Hematopoietic multipotent progenitor cell treated with erythropoietin and hydrocortisone succinate and interleukin-3 and kit ligand, for 17 days (in vitro differentiated cells): ENCODE measurements around the gene TSFM.

ENCODE experiments used
- DNase-seq: peaks from one replicate; pipeline ENCODE4 v3.0.0-alpha.2; 2015; ENCODE audit warnings: low spot score

Gene TSFM

DNA sequence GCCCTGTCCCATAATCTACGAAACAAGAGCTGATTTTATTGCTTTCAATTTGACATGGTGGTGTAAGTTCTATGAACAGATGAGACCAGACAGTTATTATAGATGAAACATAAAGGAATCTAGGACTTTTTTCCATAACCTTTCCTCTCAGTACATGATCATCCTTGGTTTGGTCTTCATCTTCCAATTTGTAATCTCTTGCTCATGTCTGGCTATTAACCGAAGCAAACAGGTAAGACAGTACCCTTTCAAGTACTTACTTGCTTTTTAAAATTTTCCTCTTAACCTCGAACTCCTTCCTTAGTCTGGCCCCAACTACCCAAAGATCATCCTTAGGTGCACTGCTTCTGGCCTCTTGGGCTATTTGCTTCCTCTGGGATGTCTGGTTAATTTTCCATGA is 36.6 kb upstream of the TSFM start:
- DNase-seq, result peak; percentile 10

DNA sequence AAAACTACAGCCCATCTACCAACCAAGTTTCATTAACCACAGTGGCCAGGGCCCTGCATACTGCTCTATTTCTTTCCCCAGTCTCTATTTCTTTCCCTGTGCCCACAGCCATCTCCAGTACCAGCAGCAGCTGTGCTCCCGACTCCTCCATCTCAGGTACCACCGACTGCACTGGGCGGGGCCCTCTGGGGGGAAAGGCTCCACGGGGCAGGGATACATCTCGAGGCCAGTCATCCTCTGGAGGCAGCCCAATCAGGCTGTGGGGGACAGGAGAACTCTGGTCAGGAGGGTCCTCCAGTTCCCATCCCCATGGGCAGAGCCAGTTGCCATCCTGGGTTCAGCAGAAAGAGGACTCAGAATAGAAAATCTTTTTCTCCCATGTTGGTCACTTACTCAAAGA is 33.5 kb upstream of the TSFM start:
- DNase-seq, result no peak

GRCh38 chr12:57750561-57751431 is 31.8 kb upstream of the TSFM start:
- peak; percentile 17 for DNase-seq

GRCh38 chr12:57751432-57751787 is 31.2 kb upstream of the TSFM start:
- no peak for DNase-seq

DNA sequence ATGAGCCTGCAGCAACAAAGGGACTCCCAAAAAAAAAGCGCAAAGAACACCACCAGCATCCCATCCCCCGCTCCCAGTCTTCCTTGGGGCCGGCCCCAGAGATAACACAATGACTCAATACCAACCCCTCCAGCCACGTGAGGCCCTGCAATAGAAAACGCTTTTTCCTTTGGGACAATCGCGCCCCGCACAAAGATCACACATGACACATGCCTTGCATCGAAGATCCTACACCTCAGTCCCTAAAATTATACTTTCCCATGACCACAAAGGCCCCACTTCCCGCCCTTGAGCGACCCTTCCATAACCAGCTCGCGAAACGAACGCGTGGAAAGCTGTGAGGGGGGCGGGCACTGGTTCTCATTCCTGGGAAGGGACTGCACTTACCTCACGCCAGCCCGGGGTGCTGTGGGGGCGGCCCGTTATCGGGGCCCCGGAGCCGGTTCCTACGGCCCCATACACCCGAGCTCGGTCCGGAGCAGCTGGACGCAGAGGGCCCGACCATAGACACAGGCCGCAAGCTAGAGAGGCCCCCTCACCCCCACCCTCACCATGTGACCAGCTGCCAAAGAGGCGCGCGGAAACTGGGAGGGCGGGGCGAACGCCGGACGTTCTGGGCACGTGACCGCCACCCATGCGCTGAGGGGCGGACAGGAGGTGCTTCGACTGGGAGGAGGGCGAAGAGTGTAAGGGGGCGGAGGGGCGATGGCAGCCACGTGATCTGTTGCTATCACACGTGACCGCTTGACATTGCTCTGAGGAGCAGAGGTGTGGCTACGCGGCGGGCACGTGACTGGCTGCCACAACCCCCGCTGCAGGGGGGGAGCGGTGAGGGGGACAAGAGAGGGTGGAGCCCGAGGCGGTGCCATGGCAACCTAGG is 30.6 kb upstream of the TSFM start, which contains the start of gene CDK4:
TSS of gene CDK4 (minus strand) at position 523 of the 880 bp plus-strand sequence. CDS start 593 bp downstream, outside the sequence.
- DNase-seq, result peak; percentile 99

GRCh38 chr12:57752668-57753000 is 30.0 kb upstream of the TSFM start:
- DNase-seq, result no peak

DNA sequence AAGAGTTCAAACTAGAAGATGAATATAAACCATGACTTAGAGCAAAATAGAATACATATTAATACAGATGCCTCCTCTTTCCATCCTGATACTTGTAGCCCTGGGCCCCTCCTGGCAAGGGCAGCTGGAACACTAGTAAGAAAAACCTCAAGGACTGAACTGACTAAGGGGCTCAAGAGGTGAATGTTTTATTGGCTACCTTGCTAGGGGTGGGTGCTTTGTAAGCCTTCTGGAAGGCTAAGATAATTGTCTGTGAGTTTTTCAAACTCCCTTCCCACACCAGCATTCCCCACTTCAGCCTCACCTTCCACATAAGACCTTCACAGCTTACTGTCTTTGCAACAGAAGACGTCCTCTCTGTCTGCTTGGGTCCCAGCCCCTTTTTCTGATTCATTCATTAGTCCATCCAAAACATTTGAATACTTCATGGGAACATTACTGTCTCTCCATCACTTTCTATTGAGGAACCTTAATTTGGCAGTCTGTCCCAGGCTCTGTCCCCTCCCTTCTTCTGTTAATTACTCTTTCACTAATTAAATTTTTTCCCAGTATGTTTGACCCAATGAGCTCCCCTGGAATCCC is 28.7 kb upstream of the TSFM start:
- peak; percentile 52 for DNase-seq

DNA sequence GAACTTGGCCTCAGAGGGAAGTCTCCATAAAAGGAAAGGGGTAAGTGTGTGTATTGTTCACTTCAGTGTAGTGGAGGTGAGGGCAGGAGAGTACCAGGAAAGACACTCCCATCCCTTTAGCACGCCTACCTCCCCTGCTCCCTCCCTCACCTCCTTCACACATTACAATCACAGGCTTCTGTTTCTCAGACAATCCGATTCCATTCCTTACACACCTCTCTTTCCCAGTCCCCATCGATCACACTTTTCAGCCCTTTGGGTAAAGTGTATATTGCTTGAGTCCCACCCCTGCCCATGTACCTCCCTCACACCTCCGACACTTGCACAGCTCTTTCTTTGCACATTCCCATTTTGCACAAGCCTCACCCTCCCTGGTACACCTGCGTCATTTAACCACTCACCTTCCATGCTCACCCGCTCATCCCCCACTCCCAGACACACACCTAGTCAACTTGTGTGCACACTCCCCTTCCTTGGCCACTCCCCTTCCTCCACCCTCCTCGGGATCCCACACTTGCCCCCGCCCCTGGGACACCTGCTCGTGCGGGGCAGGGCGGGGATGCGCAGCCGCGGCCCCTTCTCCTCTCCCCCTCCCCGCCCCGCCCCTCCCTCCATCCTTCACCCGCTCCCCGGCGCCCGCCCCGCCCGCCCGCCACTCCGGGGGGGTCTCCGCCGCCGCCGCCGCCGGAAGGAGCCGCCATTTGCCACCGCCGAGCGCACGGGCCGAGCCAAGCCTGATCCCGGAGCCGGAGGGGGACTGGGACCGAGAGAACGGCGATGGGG is 28.0 kb upstream of the TSFM start, which contains the start of gene MARCHF9:
TSS of gene MARCHF9 (plus strand) at position 693 of the 783 bp plus-strand sequence. CDS start 426 bp downstream, outside the sequence.
- peak; percentile 82 for DNase-seq

DNA sequence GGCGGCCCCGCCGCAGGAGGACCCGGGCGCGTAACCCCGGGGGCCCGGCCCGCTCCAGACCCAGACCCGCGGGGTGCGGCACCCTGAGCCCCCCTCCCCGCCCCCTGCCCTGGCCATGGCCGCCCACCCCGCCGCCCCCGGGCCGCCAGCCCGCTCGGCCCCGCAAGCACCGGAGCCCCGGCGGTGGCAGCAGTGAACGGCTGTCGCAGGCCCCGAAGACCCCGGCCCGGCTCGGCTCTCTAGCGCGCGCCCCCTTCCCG is 27.5 kb upstream of the TSFM start:
- DNase-seq, result no peak

- peak; percentile 39 for DNase-seq
Observed at GRCh38 chr12:57755454-57756372, 26.9 kb upstream of the TSFM start.

- DNase-seq, result peak; percentile 74
Observed at GRCh38 chr12:57756406-57757341, 25.9 kb upstream of the TSFM start.

DNA sequence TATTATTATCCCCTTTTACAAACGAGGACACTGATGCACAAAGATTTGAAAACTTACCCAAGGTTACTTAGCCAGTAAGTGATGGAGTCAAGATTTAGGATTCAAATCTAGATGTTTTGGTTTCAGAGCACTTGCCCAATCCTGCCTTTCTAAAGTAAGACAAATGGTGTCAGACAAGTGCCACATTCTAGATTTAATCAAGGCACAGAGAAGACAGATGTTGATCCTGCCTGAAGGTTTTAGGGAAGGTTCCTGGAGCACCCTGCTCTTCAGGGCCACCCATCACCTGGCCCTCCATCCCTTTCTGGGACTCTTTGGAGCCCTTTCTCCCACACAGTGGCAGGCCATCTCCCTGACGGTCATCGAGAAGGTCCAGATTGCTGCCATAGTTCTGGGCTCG is 24.8 kb upstream of the TSFM start:
- DNase-seq, result no peak

DNA sequence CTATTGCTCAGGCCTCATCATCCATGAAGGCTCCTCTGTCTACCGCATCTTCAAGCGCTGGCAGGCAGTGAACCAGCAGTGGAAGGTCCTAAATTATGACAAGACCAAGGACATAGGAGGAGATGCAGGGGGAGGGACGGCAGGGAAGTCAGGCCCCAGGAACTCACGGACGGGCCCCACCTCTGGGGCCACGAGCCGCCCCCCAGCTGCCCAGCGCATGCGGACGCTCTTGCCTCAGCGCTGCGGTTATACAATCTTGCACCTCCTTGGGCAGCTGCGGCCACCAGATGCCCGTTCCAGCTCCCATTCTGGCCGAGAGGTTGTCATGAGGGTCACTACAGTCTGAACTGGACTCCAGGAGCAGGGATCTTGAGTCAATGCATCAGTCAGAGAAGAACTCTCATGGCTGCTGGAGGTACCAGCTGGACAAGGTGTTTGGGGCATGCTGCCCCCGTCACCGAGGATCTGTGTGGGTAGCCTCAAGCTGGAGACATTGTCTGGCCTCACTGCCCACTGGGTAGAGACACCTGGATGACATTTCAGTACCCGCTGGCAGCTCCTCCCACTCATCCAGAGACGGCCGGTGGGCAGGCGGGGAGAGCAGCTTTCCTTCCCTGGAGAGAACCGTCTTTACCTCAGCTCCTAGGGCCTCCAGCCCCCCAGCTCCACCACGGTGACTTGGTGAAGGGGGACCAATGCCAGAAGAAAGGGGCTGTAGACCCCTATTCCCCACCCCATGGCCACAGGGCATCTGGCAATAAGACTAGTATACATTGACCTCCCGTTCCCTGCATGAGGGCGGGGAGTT is 23.8 kb upstream of the TSFM start:
- no peak for DNase-seq

DNA sequence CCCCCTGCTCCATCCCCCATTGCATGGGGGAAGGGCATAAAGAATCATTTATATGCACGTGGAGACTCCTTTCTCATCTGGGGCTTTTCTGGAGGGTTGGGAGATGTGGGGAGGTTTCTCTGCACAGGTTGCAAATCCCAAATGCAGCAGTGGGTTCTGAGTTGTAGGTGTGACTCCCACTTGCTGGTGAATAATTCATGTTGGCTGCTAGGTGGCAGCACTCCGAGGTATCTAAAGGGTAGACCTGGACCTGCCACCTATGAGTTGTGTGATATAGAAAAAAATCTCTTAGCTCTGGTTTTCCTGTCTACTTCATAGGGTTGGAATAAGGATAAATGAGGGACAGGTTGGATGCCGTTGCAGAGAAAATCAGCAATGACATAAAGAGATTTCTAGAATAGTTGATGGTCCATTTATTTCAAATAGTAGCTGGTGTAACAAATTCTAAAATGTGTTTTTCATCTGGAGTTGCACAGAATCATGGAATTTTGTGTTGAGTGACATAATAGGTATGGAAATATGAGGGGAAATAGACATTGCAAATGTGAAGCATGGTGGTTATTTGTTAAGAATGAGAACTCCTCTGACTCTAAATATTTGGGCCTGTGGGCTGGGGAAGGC is 23.1 kb upstream of the TSFM start:
- DNase-seq, result peak; percentile 46

- DNase-seq, result no peak
Observed at GRCh38 chr12:57760347-57760982, 22.1 kb upstream of the TSFM start.

DNA sequence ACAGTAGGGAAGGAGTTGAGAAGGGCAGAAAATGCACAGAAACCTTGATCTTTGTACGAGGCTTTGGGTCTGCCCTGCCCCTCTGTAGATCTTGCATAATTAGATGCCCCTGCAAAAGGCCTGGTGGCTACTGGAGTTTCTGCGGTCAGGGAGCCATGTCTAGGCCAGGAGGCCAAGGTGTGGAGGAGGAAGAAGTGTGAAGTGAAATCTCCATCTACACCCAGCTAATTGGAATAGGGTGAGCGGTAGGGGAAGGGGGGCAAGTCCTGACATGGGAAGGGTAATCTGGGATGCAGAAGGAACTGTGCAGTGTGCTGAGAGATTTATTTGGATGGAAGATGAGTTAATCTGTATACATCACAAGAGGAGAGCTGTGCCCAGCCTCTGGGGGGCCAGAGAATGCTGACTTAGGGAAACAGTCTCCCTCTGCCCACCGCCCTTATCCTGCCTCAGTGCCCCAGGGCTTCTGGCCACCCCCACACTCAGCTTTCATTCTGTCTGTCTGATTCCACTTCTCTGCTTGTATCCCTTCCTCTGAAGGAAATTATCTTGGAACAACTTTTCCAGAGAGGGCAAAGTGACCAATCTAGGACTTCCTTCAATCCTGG is 21.1 kb upstream of the TSFM start:
- DNase-seq, result no peak

GRCh38 chr12:57762463-57762862 is 20.1 kb upstream of the TSFM start:
- no peak for DNase-seq
